HUDEP-2 (cell line): Measurements from ENCODE around the gene ENOSF1.
"Not testable (repeated sequence)": the region's sequence is repeated elsewhere in the genome, so short reads cannot be mapped to it uniquely, and the experiment has no call there.

ENCODE experiments used
- DNase-seq, 76 experiments: peaks; one replicate each; lab custom pipeline; 2025; ENCODE audit not compliant: unreplicated experiment in 76 of 76; lab: John Stamatoyannopoulos, UW

The ENOSF1 gene

GRCh38 chr18:712401-713134 lies at the start of gene ENOSF1:
Gene ENOSF1, minus strand, starts transcription at chr18:712630. Its CDS starts 43 bp downstream, at chr18:712587.
- DNase-seq, result peak in 73 of 76 experiments; percentile 0 to 95 (median 68)

- DNase-seq, result not testable (repeated sequence)
These were observed 47.4 kb upstream of the ENOSF1 start for GRCh38 chr18:759864-760263.

- peak in 58 of 76 experiments; percentile 0 to 91 (median 38) for DNase-seq
These were observed 43.1 kb upstream of the ENOSF1 start for GRCh38 chr18:755506-755905.

- DNase-seq, result no peak
These were observed 42.2 kb upstream of the ENOSF1 start for GRCh38 chr18:754656-755055.

DNA sequence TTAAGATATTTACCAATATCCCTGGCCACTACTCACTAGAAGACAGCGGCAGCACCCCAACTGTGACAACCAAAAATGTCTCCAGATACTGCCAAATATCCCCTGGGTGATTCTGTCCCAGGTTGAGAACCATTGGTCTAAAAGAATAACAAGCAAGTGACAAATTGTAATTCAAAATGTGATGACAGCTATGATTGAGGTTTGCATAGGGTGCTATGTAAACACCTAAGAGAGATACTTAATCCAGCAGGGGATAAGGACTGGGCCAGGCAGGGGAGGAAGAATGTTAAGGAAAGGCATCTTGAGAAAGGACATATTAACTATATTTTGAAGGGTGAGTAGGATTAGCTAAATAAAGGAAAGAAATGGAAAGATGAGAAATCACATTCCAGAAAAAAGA lies 38.0 kb upstream of the ENOSF1 start:
- DNase-seq, result no peak

- DNase-seq, result no peak
These were observed 32.6 kb upstream of the ENOSF1 start for GRCh38 chr18:744832-745597.

DNA sequence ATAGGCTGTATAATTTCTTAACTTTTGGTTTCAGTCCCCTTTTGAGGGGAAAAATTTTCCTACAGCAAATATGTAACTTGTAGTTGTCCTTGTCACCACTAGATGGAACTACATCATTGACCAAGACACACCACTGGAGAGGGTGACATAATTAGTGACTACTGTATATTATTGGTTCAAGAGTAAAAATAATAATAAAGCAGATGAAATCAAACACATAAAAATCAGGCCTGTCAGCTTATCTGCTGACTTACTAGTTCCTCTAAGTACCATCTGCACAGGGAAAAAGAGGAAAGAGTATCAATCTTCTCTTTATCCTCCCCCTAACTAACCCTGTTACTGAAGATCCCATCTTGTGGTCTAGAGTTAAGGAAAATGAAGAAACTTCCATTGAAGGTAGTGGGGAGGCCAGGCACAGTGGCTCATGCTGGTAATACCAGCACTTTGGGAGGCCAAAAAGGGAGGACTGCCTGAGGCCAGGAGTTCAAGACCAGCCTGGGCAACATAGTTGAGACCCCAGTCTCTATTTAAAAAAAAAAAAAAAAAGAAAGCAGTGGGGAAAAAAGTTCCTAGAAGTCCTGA lies 29.6 kb upstream of the ENOSF1 start:
- peak in 14 of 76 experiments; percentile 0 to 70 (median 13) for DNase-seq

DNA sequence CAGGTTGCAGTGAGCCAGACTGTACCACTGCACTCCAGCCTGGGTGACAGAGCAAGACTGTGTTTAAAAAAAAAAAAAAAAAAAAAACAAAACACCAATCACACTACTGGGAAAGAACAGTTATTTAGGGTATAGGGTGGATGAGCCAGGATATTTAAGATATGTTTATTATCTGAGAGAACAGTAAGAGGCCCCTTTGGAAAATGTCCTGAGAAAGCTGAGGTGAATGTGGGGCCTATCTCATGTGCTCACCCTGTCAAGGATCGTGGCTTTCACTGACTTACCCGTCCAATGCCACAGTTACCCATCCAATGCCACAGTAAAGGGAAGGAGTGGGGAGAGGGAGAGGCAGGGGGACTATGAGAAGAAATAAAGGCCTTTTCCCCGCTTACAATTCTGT lies 19.9 kb upstream of the ENOSF1 start:
- peak in 9 of 76 experiments; percentile 0 to 64 (median 17) for DNase-seq

GRCh38 chr18:731185-731584 lies 18.8 kb upstream of the ENOSF1 start:
- DNase-seq, result peak in 30 of 76 experiments; percentile 0 to 82 (median 28)

- peak in 1 of 76 experiments; percentile 37 for DNase-seq
These were observed 18.3 kb upstream of the ENOSF1 start for GRCh38 chr18:730692-731091.

GRCh38 chr18:730120-730519 lies 17.7 kb upstream of the ENOSF1 start:
- DNase-seq, result peak in 9 of 76 experiments; percentile 0 to 29 (median 15)

GRCh38 chr18:725646-726045 lies 13.2 kb upstream of the ENOSF1 start:
- DNase-seq, result no peak

GRCh38 chr18:723541-724080 lies 11.2 kb upstream of the ENOSF1 start:
- DNase-seq, result no peak

DNA sequence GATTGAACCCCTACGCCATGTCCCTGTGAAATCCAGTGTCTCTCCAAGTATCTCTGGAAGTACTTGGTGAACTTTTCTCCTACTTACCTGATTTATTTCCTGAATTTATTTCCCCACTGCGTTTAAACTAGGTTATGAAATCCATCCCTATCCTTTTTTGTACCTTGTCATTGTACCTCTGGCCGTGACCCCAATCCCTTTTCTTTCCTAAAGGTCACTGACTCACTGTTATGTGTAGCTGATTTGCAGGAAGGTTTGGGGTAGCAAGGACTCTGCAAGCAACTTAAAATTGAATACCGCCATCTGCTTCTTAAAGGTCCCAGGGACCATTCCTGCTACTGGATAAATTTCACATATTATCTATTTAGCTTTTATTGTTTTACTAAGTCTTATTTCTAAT lies 4.6 kb upstream of the ENOSF1 start:
- no peak for DNase-seq

DNA sequence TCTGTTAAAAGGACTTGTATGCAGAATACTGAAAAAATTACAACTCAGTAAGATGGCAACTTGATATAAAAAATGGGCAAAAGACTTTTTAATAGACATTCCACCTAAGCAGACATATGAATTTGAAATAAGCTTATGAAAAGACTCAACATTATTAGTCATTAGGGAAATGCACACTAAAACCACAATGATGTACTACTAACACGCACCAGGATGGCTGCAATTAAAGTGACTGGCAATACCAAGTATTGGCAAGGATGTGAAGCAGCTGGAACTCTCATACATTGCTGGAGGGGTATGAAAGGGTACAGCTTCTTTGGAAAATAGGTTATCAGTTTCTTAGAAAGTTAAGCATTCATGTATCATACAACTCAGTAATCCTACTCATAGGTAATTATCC lies 3.2 kb upstream of the ENOSF1 start:
- no peak for DNase-seq

- DNase-seq, result no peak
These were observed 683 bp upstream of the ENOSF1 start for GRCh38 chr18:713135-713490.

DNA sequence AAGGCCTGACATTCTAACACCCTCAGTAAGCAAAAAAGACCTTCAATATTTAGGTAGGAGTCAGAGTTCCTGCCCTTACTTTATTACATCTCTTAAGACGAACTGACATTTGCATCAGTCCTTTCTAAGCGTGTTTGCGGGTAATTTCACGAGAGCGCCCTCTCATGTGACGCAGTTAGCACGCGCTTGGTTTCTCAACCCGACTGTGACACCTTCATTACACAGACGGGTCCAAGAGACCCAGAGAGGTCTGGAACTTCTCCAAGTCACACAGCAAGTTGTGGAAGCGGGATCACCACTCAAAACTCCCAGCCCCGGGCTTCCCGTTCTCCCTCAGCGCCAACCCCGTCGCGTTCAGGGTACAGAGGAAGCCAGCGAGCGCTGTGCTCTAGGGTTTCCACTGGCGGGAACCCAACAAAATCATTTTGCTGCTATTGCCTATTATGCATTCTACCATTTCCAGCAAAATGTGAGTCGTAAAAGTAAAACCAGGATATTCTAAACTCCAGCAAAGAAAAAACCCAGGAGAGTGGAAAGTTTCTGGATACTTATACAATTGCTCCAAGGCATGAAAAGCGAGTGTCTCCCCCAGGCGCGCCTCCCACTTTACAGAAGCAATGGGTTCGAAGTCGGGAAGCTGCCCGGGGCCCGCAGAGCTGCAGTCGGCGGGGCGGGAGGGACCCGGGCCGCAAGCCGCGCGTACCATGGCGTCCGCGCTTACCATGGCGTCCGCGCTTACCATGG lies 601 bp downstream of the ENOSF1 start:
- peak in 71 of 76 experiments; percentile 5 to 88 (median 46) for DNase-seq

GRCh38 chr18:711310-711656 lies 1.1 kb downstream of the ENOSF1 start:
- DNase-seq, result peak in 8 of 76 experiments; percentile 39 to 64 (median 56)

DNA sequence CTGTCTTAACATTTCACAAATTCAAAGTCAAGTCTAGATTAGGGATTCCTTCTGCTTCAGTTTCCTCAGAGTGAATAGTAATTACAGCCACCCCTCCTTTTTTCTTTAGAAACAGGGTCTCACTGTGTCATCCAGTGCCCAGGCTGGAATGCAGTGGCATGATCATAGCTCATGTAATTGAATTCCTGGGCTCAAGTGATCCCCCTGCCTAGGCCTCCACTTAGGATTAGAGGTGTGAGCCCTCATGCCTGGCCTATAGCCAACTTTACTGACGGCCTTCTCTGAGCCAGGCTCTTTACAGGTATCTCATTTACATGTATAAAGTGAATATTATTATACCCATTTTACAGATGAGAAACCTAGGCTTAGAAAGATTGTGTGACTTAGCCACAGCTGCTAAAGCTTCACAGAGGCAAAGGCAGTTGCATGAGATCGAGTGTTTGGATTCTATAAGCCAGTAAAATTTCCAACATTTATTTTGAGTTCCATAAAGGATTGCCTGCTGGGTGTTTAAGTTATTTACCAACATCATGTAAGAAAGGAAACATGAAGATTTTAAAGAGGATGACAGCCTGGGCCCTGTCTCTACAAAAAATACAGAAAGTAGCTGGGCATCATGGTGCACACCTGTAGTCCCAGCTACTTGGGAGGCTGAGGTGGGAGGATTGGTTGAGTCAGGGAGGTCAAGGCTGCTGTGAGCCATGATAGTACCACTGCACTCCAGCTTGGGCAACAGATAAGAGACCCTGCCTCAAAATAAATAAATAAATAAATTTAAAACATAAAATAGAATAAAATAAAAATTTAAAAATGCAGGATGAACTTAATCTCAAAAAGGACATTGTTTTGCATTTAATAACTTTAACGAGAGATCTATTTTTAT lies 1.8 kb downstream of the ENOSF1 start:
- peak in 4 of 76 experiments; percentile 0 to 28 (median 15) for DNase-seq

GRCh38 chr18:709771-710170 lies 2.7 kb downstream of the ENOSF1 start:
- DNase-seq, result no peak
